Mononuclear cell (primary cell): ENCODE data around the gene CROT. TPM values are rescaled to one million over a fixed set of nuclear protein-coding genes. Genes with fewer than 3 reads are reported as not detected.

Experiments used
- H3K27me3 ChIP-seq: 2 replicates; pipeline ENCODE4 v1.6.0; 2011; ENCODE audit warnings: low read length, control low read depth; ENCODE audit not compliant: insufficient read depth
- H3K4me1 ChIP-seq: 2 replicates; pipeline ENCODE4 v1.5.1; 2011; ENCODE audit warnings: mild to moderate bottlenecking, low read length, control low read depth; ENCODE audit not compliant: insufficient read depth
- H3K4me3 ChIP-seq: 2 replicates; pipeline ENCODE4 v1.5.1; 2011; ENCODE audit warnings: mild to moderate bottlenecking, low read length, moderate library complexity
- H3K9me3 ChIP-seq: 2 replicates; pipeline ENCODE4 v1.5.1; 2011; ENCODE audit warnings: low read depth, mild to moderate bottlenecking, control low read depth, low read length
- total RNA-seq: library from RNA; depleted of rRNA; stranded (reverse); fragments of >200 nt; gene quantifications from one replicate; pipeline ENCODE4 v1.2.3, GENCODE V29; 2012

The CROT gene
- total RNA-seq, 1 donor: 6.9 TPM

DNA sequence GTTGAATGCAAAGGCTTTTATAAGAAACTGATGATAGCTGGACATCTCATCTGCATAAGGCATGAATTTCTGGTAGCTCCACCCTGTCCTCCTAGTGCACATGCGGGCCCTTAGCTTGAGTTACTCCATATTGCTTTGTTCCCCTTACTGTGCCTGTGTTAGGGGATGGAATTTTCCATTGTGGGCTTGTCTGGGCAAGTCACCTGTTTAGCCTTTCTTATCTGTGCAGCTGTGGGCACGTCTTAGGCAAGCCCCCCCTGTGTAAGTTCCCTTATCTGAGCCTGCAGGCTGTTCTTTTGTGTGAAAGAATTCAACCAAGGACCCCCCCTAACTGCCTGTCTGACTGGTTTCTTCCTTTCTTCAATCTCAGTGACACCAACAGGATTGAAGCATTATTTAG, 14.5 kb upstream of the CROT start:
- no peak overlapping the region for H3K4me3 ChIP-seq
- H3K4me1 ChIP-seq: no peaks in the 10 kb centered on the region
- H3K9me3 ChIP-seq: peaks cover 25% of the 10 kb centered on the region
- no peaks in the 10 kb centered on the region for H3K27me3 ChIP-seq

DNA sequence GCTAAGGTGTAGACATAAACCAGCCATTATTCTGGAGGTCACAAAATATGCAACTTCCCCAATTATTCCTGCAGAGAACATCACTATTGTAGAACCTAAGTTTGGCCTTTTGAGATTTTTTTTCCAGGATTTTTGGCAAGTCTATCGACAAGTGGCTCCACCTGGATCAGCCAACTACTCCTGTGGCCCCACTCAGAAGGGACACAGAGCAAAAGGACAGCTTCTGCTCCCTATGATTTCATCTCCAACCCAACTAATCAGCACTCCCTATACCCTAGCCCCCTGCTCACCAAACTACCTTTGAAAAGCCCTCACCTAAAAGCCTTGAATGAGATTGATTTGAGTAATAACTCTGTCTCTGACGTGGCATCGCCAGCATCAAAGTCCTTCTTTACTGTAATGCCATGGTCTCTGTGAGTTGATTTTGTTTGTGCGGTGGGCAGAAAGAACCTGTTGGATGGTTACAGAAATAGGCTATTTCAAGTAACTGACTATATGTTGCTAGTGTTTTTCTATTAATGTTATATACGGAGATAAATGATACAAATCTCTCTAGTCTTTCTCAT, 13.7 kb upstream of the CROT start:
- Histone ChIP-seq H3K4me1 (no peaks in the 10 kb centered on the region), H3K4me3 (no peak overlapping the region), H3K27me3 (no peaks in the 10 kb centered on the region), H3K9me3 (peaks cover 25% of the 10 kb centered on the region)

DNA sequence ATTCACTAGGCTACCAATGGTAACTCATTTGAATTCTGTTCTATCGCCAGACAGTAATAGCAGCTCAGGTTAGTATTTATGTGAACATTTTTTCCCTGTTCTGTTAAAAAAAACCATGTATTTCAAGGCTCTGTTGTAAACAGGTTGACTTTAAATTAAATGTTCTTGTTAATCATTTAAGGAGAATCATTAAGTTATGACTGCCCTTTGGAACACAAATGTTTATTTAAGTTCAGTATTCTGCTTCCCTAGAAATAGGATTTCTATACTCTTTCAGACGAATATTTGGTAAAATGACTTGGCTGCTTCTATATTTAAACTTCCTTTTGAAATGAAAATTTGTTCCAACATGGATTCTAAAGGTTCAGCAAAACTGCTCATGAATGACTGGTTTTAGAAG, 13.1 kb upstream of the CROT start:
- Histone ChIP-seq H3K4me1 (no peaks in the 10 kb centered on the region), H3K9me3 (peaks cover 20% of the 10 kb centered on the region), H3K4me3 (no peak overlapping the region), H3K27me3 (no peaks in the 10 kb centered on the region)

DNA sequence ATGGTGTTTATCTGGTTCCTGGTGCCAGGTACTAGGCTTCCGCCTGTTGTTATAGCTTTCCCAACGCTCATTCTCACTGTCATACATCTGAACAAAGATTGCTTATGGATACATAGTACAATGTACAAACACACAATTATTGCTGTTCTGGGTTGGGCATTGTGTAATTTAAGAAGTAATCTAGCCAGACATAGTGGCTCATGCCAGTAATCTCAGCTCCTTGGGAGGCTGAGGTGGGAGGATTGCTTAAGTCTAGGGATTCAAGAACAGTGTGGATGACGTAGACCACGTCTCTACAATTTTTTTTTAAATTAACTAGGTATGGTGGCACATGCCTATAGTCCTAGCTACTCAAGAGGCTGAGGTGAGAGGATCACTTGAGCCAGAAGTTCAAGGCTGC, 9.3 kb upstream of the CROT start:
- Histone ChIP-seq H3K4me3 (no peak overlapping the region), H3K27me3 (no peaks in the 10 kb centered on the region), H3K4me1 (no peaks in the 10 kb centered on the region), H3K9me3 (no peaks in the 10 kb centered on the region)

DNA sequence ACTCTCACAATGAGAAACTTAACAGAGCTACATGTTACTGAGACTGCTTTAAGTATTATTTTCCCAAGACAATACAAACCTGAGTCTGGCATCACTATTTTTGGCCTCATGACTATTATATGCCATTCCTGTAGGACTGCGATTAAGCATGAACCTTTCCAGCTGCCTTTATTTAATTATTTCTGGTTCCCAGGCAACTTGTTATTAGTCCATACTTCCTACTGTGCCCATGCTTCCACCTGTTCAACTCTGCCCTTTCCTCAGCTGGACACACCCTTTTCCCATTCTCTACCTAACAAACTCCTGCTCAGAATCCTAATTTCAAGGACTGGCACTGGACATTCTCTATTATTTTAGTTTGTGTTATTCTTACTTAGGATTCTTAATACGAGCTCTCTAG, 8.1 kb upstream of the CROT start:
- Histone ChIP-seq H3K9me3 (no peaks in the 10 kb centered on the region), H3K4me3 (no peak overlapping the region), H3K27me3 (no peaks in the 10 kb centered on the region), H3K4me1 (no peaks in the 10 kb centered on the region)

DNA sequence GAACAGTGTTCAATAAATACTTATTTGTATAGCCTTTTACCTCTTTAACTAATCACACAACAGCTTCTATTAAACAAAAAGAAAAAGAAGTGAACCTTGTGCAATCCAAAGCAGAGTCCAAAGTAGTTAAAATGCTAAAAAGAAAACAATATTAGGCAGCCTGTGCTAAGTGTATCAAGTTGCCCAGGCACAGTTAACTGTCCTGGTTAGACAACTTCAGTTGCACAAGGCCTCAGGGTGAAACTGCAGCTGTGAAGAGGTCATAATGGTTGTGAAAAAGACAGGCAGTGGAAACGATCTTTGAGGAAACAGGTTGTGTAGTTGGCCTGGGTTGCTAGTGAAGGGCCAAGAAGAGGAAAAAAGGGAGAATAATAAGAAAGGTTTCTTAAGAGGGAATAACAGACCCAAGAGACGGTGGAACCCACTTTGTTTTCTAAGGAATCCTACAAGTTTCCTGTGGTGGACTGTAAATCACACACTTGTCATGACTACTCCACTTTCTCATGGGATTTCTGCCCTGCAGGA, 6.0 kb upstream of the CROT start:
- Histone ChIP-seq H3K9me3 (no peaks in the 10 kb centered on the region), H3K27me3 (no peaks in the 10 kb centered on the region)

DNA sequence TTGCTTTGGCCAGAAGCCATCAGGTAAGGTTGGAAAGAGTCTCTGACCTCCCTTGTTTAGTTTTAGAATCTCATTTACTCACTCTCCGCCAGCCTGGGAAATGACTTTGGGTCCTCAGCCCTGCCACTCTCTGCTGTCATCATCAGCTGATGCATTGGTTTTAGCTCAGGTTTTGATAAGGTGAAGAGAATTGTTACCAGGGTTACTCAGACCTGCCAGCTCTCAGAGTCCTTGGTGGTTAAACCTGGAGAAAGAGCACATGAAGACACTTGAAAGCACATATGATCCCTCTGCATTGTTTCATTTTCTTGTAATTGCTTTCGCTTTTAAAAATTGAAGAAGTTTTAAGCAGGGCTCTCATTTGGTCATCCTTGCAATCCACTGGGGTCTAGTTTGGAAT, 4.0 kb upstream of the CROT start:
- Histone ChIP-seq H3K4me1 (peaks cover 12% of the 10 kb centered on the region), H3K4me3 (no peak overlapping the region)

More for the DNA sequence above, 6.0 kb upstream of the CROT start:
- Histone ChIP-seq H3K4me3 (no peak overlapping the region), H3K4me1 (no peaks in the 10 kb centered on the region)

DNA sequence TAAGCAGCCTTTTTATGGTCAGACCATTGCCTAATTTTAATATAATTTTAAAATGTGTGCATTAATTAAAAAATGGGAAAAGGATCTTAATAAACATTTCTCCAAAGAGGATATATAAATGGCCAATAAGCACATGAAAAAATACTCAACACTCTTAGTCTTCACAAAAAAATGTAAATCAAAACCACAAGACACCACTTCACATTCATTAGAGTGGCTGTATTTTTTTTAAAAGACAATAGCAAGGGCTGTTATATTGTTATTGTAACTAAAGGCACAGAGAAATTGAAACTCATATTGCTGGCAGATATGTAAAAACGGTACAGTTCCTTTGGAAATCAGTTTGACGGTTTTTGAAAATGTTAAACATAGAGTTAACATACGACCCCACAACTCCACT, 3.2 kb upstream of the CROT start:
- Histone ChIP-seq H3K9me3 (no peaks in the 10 kb centered on the region), H3K27me3 (no peaks in the 10 kb centered on the region), H3K4me1 (peaks cover 12% of the 10 kb centered on the region), H3K4me3 (no peak overlapping the region)

More for the DNA sequence above, 4.0 kb upstream of the CROT start:
- Histone ChIP-seq H3K27me3 (no peaks in the 10 kb centered on the region), H3K9me3 (no peaks in the 10 kb centered on the region)

DNA sequence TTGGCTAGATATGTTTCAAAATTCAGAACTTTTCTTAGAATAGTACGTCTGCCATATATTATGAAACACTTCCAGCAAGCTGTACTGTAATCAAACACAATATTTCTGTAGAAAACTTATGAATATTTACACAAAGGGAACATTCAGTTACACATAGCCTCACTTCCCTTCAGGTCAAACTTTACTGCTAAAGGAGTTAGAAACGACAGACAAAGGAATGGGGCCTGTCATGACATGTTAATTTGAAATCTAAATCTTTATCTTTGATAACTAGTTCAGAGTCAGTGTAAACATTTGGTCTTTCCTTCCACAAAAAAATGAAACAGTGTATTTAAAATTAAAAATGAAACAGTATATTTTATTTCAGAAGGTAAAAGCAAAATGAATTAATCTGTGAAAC, 1.0 kb upstream of the CROT start:
- peak overlapping the region; percentile 72 for H3K4me3 ChIP-seq

DNA sequence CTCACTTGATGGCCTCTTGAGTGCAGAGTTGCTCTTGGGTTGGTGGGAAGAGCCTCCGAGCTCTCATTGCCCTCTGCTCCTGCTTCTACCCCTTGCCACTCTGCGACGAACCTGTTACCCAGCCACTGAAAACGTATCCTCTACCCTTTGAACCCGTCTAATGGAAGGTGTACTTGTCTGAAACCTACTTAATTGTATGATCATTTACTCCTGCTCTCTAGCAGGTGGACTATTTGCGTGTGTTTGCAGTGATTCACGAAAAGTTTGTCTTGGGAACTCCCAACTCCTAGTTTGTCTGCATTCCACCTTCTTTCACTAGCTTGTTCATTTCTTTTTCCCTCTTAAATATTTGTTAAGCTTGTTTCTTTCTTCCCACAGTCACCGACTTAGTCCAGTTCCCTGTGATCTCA, 503 bp downstream of the CROT start:
- Histone ChIP-seq H3K4me3 (peak overlapping the region; percentile 72), H3K4me1 (peaks cover 12% of the 10 kb centered on the region), H3K27me3 (no peaks in the 10 kb centered on the region), H3K9me3 (no peaks in the 10 kb centered on the region)

More for the DNA sequence above, 1.0 kb upstream of the CROT start:
- Histone ChIP-seq H3K27me3 (no peaks in the 10 kb centered on the region), H3K9me3 (no peaks in the 10 kb centered on the region), H3K4me1 (peaks cover 12% of the 10 kb centered on the region)

DNA sequence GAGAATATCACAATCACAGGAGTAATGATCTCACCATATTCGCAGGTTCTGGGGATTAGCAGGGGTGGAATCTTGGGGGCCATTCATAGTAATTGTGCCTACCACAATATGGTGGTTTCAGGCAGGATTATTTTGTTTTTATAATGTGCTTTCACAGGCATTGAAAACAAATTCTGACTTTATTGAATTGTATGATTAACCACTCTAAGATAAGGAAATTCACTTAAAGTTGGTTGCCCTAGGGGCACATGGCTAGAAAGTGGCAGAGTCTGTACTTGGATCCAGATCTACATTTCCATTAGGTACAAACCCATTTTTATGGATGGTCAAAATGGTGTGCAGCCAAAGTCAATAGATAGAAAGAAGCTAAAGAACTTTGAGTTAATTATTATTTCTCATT, 1.7 kb downstream of the CROT start:
- Histone ChIP-seq H3K4me1 (peaks cover 12% of the 10 kb centered on the region), H3K4me3 (no peak overlapping the region), H3K9me3 (no peaks in the 10 kb centered on the region), H3K27me3 (no peaks in the 10 kb centered on the region)

DNA sequence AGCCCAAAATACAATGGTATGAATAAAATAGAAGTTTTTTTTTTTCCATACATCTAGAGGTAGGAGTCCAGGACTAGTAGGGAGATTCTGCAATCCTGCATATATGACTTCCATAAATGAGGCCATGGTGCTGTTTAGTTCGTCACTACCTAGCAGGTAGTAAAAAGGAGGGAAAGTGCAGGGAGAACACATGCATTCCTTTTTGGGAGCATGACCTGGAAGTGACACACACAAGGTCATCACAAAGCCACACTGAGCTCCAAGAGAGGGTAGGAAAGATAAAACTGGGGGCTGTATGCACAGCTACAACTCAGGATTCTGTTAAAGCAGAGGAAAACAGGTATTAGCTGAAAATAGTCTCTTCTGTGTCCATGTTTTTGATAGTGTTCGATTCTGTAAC, 2.2 kb downstream of the CROT start:
- Histone ChIP-seq H3K4me1 (peaks cover 12% of the 10 kb centered on the region), H3K9me3 (no peaks in the 10 kb centered on the region), H3K4me3 (no peak overlapping the region), H3K27me3 (no peaks in the 10 kb centered on the region)

DNA sequence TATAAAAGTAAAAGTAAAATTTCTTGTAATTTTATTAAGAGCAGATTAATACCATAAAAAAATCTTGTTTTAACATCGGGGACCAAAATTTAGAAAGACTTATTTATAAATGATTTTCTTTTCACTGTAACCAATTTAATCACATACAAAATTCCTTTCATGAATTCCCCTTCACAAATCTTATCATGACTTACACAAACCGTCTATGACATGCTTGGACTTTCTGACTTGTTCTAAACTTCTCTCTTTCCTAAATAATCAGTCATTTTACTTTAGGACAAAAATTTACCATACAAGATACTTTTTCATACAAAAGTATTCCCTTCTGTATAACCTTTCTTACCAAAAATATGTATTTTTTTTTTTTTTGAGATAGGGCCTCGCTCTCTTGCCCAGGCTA, 9.3 kb downstream of the CROT start:
- Histone ChIP-seq H3K9me3 (peaks cover 18% of the 10 kb centered on the region), H3K4me3 (no peak overlapping the region), H3K4me1 (no peaks in the 10 kb centered on the region), H3K27me3 (no peaks in the 10 kb centered on the region)

DNA sequence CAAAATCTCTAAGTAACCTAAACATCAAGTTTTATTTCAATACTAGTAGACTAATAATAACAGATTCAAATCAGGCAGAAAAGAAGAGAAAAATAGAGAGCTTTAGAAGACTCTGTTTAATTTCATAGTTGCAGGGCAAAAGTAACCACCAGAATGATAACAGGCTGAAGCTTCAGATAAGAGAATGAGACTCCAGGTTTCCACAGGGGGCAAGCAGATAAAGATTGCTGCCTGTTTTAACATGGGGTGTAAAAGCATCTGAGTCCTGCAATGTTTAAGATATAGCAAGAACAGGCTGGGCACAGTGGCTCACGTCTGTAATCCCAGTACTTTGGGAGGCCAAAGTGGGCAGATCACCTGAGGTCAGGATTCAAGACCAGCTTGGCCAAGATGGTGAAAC, 11.0 kb downstream of the CROT start:
- Histone ChIP-seq H3K9me3 (peaks cover 18% of the 10 kb centered on the region), H3K4me1 (no peaks in the 10 kb centered on the region), H3K4me3 (no peak overlapping the region), H3K27me3 (no peaks in the 10 kb centered on the region)

DNA sequence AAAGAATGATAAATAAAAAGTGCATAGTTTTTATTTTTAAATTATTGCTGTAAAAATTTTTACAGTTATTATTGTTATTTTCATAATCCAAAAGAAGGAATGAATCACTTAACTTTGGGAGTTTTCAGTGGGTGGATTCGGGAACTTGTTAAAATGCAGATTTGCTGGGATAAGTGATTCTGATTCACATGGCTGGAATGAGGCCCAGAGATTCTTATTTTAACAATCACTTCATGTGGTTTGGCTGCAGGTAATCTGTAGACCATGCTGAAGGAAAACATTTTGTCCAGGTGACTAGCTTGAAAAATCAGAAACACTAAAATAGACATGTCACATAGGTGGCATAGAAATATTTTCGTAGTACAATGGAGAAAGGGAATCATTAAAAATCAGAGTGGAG, 13.9 kb downstream of the CROT start:
- H3K4me1 ChIP-seq: no peaks in the 10 kb centered on the region
- peaks cover 9% of the 10 kb centered on the region for H3K9me3 ChIP-seq
- no peaks in the 10 kb centered on the region for H3K27me3 ChIP-seq

DNA sequence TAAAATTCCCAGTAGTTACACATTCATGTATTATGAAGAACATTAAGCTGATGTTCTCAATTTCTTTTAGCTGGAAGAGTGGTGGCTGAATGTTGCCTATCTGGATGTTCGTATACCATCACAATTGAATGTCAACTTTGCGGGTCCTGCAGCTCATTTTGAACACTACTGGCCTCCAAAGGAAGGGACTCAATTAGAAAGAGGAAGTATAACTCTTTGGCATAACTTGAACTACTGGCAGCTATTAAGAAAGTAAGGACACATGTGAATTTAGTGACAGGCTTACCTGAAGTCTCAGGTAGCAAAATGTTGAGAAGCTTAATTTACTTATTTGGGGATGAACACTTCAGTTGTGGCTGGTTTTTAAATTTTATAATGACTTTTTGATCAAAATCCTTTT, 15.9 kb downstream of the CROT start:
- Histone ChIP-seq H3K4me1 (no peaks in the 10 kb centered on the region), H3K4me3 (no peak overlapping the region), H3K9me3 (no peaks in the 10 kb centered on the region), H3K27me3 (no peaks in the 10 kb centered on the region)

More for the DNA sequence above, 13.9 kb downstream of the CROT start:
- H3K4me3 ChIP-seq: no peak overlapping the region
